CD14-positive monocyte (primary cell): ENCODE measurements around the gene ENO1. TPM values are rescaled to one million over a fixed set of nuclear protein-coding genes. Genes with fewer than 3 reads are reported as not detected.
"Not testable (repeated sequence)": the region's sequence is repeated elsewhere in the genome, so short reads cannot be mapped to it uniquely, and the experiment has no call there.

Experiments
- DNase-seq, 3 donors: peaks; one replicate each; pipeline ENCODE4 v3.0.0-alpha.2; 2011 to 2022
- H2AFZ ChIP-seq: 2 replicates; pipeline ENCODE4 v1.6.0; 2012; ENCODE audit warnings: mild to moderate bottlenecking, low read depth, low read length, inconsistent platforms; ENCODE audit not compliant: insufficient read depth, poor library complexity, severe bottlenecking
- H3K27ac ChIP-seq, 2 donors: 1 replicate in 1 of 2; 2 replicates in 1 of 2; pipeline ENCODE4 v1.5.1; 2012 to 2013; ENCODE audit warnings: low read length in 2 of 2, control low read depth in 1 of 2, inconsistent platforms in 1 of 2, low read depth in 1 of 2, mild to moderate bottlenecking in 1 of 2
- H3K27me3 ChIP-seq, 2 donors: one replicate each; pipeline versions ENCODE4 v1.6.0 to v1.6.1; 2011 to 2013; ENCODE audit warnings: low read length in 2 of 2; ENCODE audit not compliant: control insufficient read depth in 2 of 2, insufficient read depth in 2 of 2
- H3K36me3 ChIP-seq, 2 donors: replicated peaks in 1 of 2; 1 replicate in 1 of 2; 2 replicates in 1 of 2; pipeline versions ENCODE4 v1.5.1 to v1.6.1; 2012 to 2013; ENCODE audit warnings: low read length in 2 of 2, control low read depth in 1 of 2, inconsistent platforms in 1 of 2, mild to moderate bottlenecking in 1 of 2; ENCODE audit not compliant: insufficient read depth in 2 of 2, control insufficient read depth in 1 of 2
- H3K4me1 ChIP-seq, 2 donors: 1 replicate in 1 of 2; 2 replicates in 1 of 2; pipeline versions ENCODE4 v1.5.1 to v1.6.1; 2012 to 2013; ENCODE audit warnings: low read length in 2 of 2, control low read depth in 1 of 2, inconsistent platforms in 1 of 2, mild to moderate bottlenecking in 1 of 2, moderate library complexity in 1 of 2; ENCODE audit not compliant: insufficient read depth in 2 of 2, control insufficient read depth in 1 of 2
- H3K4me2 ChIP-seq: replicated peaks from 2 replicates; pipeline ENCODE3; 2012; ENCODE audit warnings: low read length, moderate library complexity, mild to moderate bottlenecking; ENCODE audit not compliant: poor library complexity, severe bottlenecking; ENCODE audit errors: extremely low read depth
- H3K4me3 ChIP-seq, 3 experiments: fragments of 200-600 bp in 1 of 3; sonication (generic) in 1 of 3; replicated peaks in 1 of 3; 1 replicate in 2 of 3; 2 replicates in 1 of 3; pipeline ENCODE4 v1.5.1; 2011 to 2013; ENCODE audit warnings: low read length in 3 of 3, mild to moderate bottlenecking in 3 of 3, control low read depth in 2 of 3, low read depth in 2 of 3, inconsistent platforms in 1 of 3, moderate library complexity in 1 of 3
- H3K79me2 ChIP-seq: 2 replicates; pipeline ENCODE4 v1.6.0; 2012; ENCODE audit warnings: mild to moderate bottlenecking, control low read depth, inconsistent platforms, low read length, moderate library complexity; ENCODE audit not compliant: insufficient read depth
- H3K9ac ChIP-seq: 2 replicates; pipeline ENCODE4 v1.6.0; 2017; ENCODE audit warnings: low read length, mild to moderate bottlenecking; ENCODE audit not compliant: insufficient read depth, poor library complexity, severe bottlenecking
- H3K9me3 ChIP-seq, 2 donors: replicated peaks in 1 of 2; 1 replicate in 1 of 2; 2 replicates in 1 of 2; pipeline versions ENCODE4 v1.5.1 to v1.6.1; 2012 to 2013; ENCODE audit warnings: low read length in 2 of 2, control low read depth in 1 of 2; ENCODE audit not compliant: control insufficient read depth in 1 of 2, insufficient read depth in 1 of 2
- H4K20me1 ChIP-seq: 2 replicates; pipeline ENCODE4 v1.6.0; 2012; ENCODE audit warnings: mild to moderate bottlenecking, low read length, control low read depth, moderate library complexity; ENCODE audit not compliant: insufficient read depth
- H3K27ac Mint-ChIP-seq, 7 donors: one replicate each; pipeline ENCODE4 v1.8.0; 2020; ENCODE audit warnings: mild to moderate bottlenecking in 7 of 7, mixed read lengths in 7 of 7, moderate library complexity in 6 of 7, inconsistent platforms in 2 of 7
- H3K27me3 Mint-ChIP-seq, 3 donors: one replicate each; pipeline ENCODE4 v1.8.0; 2021 to 2022; ENCODE audit warnings: low read depth in 3 of 3, mild to moderate bottlenecking in 3 of 3, mixed read lengths in 3 of 3, moderate library complexity in 3 of 3, inconsistent platforms in 1 of 3
- H3K36me3 Mint-ChIP-seq, 2 donors: one replicate each; pipeline ENCODE4 v1.8.0; 2020; ENCODE audit warnings: mixed read lengths in 2 of 2, inconsistent platforms in 1 of 2, mild to moderate bottlenecking in 1 of 2
- H3K4me1 Mint-ChIP-seq: one replicate; pipeline ENCODE4 v1.8.0; 2020; ENCODE audit warnings: mild to moderate bottlenecking, mixed read lengths
- H3K4me3 Mint-ChIP-seq, 2 donors: one replicate each; pipeline ENCODE4 v1.8.0; 2020; ENCODE audit warnings: mild to moderate bottlenecking in 2 of 2, mixed read lengths in 2 of 2, moderate library complexity in 1 of 2
- H3K9me3 Mint-ChIP-seq, 7 donors: one replicate each; pipeline ENCODE4 v1.8.0; 2020 to 2022; ENCODE audit warnings: mixed read lengths in 7 of 7, mild to moderate bottlenecking in 6 of 7, moderate library complexity in 6 of 7, inconsistent platforms in 2 of 7
- WGBS: methylation state at CpG from one replicate; pipeline ENCODE4 v1.1.5; 2013; ENCODE audit warnings: missing lambda C conversion rate; ENCODE audit not compliant: insufficient coverage; 5-methylcytosine and 5-hydroxymethylcytosine counted together
- intact Hi-C, 2 donors: fragments of 100-400 bp; cut with micrococcal nuclease; formaldehyde crosslinking; loops; one replicate each; pipeline versions ENCODE4 v1.15.0 to v1.15.1; 2023
- polyA plus RNA-seq, 3 donors: library from polyadenylated mRNA; depleted of rRNA in 1 of 3; unstranded in 2 of 3; stranded (reverse) in 1 of 3; fragments of 300-500 nt in 2 of 3; fragments of >200 nt in 1 of 3; fragmentation: Illumina TruSeq in 2 of 3; gene quantifications; 1 replicate in 2 of 3; 2 replicates in 1 of 3; pipeline ENCODE4 v1.2.3, GENCODE V29; 2012 to 2021
- TF ChIP-seq, protein P1 (sequence below): fragments of 200-600 bp; IDR thresholded peaks from one replicate; pipeline ENCODE4 v1.8.0; 2022; ENCODE audit warnings: antibody characterized with exemption, mild to moderate bottlenecking

Gene ENO1
- polyA plus RNA-seq, 3 donors: 525 to 1,573 (median 1,458) TPM

GRCh38 chr1:8922962-8923361 is 44.5 kb upstream of the ENO1 start:
- Histone ChIP-seq H3K4me3 (no peak overlapping the region), H3K79me2 (no peaks in the 10 kb centered on the region), H3K27ac (no peak overlapping the region), H3K4me1 (peaks cover 8 to 13% of the 10 kb centered on the region in 2 donors), H3K27me3 (no peaks in the 10 kb centered on the region), H3K4me2 (no peak overlapping the region), H3K9me3 (no peaks in the 10 kb centered on the region), H4K20me1 (no peaks in the 10 kb centered on the region), H3K9ac (no peak overlapping the region), H2AFZ (no peak overlapping the region), H3K36me3 (no peaks in the 10 kb centered on the region)
- intact Hi-C loops: loop anchor here (10.0 kb wide), 1 partner anchor 182 kb away; no protein-coding TSS in a partner anchor
- Mint-ChIP-seq H3K27ac (no peak overlapping the region), H3K4me3 (no peak overlapping the region), H3K4me1 (peaks cover 7% of the 10 kb centered on the region), H3K27me3 (no peaks in the 10 kb centered on the region), H3K36me3 (no peaks in the 10 kb centered on the region), H3K9me3 (peaks cover 0 to 2% (median 0%) of the 10 kb centered on the region in 7 donors)
- TF ChIP-seq, protein P1, sequence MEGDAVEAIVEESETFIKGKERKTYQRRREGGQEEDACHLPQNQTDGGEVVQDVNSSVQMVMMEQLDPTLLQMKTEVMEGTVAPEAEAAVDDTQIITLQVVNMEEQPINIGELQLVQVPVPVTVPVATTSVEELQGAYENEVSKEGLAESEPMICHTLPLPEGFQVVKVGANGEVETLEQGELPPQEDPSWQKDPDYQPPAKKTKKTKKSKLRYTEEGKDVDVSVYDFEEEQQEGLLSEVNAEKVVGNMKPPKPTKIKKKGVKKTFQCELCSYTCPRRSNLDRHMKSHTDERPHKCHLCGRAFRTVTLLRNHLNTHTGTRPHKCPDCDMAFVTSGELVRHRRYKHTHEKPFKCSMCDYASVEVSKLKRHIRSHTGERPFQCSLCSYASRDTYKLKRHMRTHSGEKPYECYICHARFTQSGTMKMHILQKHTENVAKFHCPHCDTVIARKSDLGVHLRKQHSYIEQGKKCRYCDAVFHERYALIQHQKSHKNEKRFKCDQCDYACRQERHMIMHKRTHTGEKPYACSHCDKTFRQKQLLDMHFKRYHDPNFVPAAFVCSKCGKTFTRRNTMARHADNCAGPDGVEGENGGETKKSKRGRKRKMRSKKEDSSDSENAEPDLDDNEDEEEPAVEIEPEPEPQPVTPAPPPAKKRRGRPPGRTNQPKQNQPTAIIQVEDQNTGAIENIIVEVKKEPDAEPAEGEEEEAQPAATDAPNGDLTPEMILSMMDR: no peak
- 97% methylated on average over 9 of the region's 9 CpGs for WGBS
- DNase-seq: no peak

- not testable (repeated sequence) for H3K4me3 Mint-ChIP-seq, H4K20me1 ChIP-seq, DNase-seq, H3K9ac ChIP-seq, H3K4me2 ChIP-seq, H3K4me1 Mint-ChIP-seq, H3K9me3 Mint-ChIP-seq, H3K79me2 ChIP-seq, H3K4me3 ChIP-seq, H3K36me3 ChIP-seq, H3K9me3 ChIP-seq, H3K36me3 Mint-ChIP-seq, H3K4me1 ChIP-seq, H3K27me3 Mint-ChIP-seq, H2AFZ ChIP-seq, H3K27ac Mint-ChIP-seq, H3K27ac ChIP-seq, H3K27me3 ChIP-seq
- intact Hi-C loops: loop anchor here in 1 of 2 donors (5.0 kb wide), 1 partner anchor 70 kb away; no protein-coding TSS in a partner anchor
- 94% methylated on average over 5 of the region's 10 CpGs for WGBS
Observed at GRCh38 chr1:8917536-8917935, 39.0 kb upstream of the ENO1 start.
